IMR-90 (cell line): ENCODE results near the gene KAT6B. TPM values are rescaled to one million over a fixed set of nuclear protein-coding genes. Genes with fewer than 3 reads are reported as not detected.

Experiments
- ATAC-seq: fragments of 200-7000 bp; cut with Tn5 transposase; 2 replicates; pipeline ENCODE4 v1.9.1; 2020; ENCODE audit warnings: low read depth, mild to moderate bottlenecking, moderate library complexity
- BruUV-seq: library from RNA; stranded (reverse); fragments of 400-500 nt; replicated peaks from 2 replicates; lab custom pipeline; 2021; lab: Mats Ljungman, UMichigan
- CTCF ChIA-PET: fragments of 300-600 bp; formaldehyde crosslinking; extraction: SDS; loops from one replicate; lab custom pipeline; 2021; ENCODE audit warnings: antibody characterized with exemption; lab: Yijun Ruan, JAX
- POLR2A ChIA-PET: fragments of 300-600 bp; sonication (Branson Sonifier 250); formaldehyde crosslinking; loops from one replicate; lab custom pipeline; 2022; ENCODE audit warnings: antibody characterized with exemption; ENCODE audit not compliant: unreplicated experiment; lab: Charles Lee
- DNase-seq: peaks from one replicate; pipeline ENCODE4 v3.0.0; 2013
- H2AFZ ChIP-seq: replicated peaks from 2 replicates; pipeline ENCODE3; 2013; ENCODE audit warnings: low read length, mild to moderate bottlenecking; ENCODE audit not compliant: poor library complexity
- H2AK5ac ChIP-seq: 2 replicates; pipeline ENCODE4 v1.6.1; 2013; ENCODE audit warnings: low read depth, low read length, inconsistent platforms
- H2AK9ac ChIP-seq: replicated peaks from 2 replicates; pipeline ENCODE3; 2013; ENCODE audit warnings: mild to moderate bottlenecking, low read depth, low read length, moderate library complexity; ENCODE audit not compliant: poor library complexity
- H2BK120ac ChIP-seq: 2 replicates; pipeline ENCODE4 v1.6.1; 2013; ENCODE audit warnings: low read depth, low read length, inconsistent platforms
- H2BK15ac ChIP-seq: 3 replicates; pipeline ENCODE4 v1.6.1; 2013; ENCODE audit warnings: low read depth, low read length, inconsistent platforms
- H2BK20ac ChIP-seq: 2 replicates; pipeline ENCODE4 v1.6.1; 2013; ENCODE audit warnings: low read depth, mild to moderate bottlenecking, inconsistent platforms, low read length, moderate library complexity
- H2BK5ac ChIP-seq: 2 replicates; pipeline ENCODE4 v1.6.1; 2013; ENCODE audit warnings: mild to moderate bottlenecking, low read depth, low read length, inconsistent platforms; ENCODE audit not compliant: poor library complexity, severe bottlenecking
- H3K14ac ChIP-seq: replicated peaks from 2 replicates; pipeline ENCODE4 v1.6.1; 2013; ENCODE audit warnings: low read depth, low read length, inconsistent platforms
- H3K18ac ChIP-seq: 2 replicates; pipeline ENCODE4 v1.6.1; 2013; ENCODE audit warnings: low read depth, low read length, control low read depth
- H3K23ac ChIP-seq: 2 replicates; pipeline ENCODE4 v1.6.1; 2013; ENCODE audit warnings: low read depth, low read length, inconsistent platforms
- H3K27ac ChIP-seq: 2 replicates; pipeline ENCODE4 v1.5.1; 2013; ENCODE audit warnings: mild to moderate bottlenecking, control low read depth, low read length; ENCODE audit not compliant: insufficient read depth
- H3K27me3 ChIP-seq: 2 replicates; pipeline ENCODE4 v1.6.1; 2013; ENCODE audit warnings: low read length; ENCODE audit not compliant: control insufficient read depth, insufficient read depth
- H3K36me3 ChIP-seq: 2 replicates; pipeline ENCODE4 v1.6.1; 2013; ENCODE audit warnings: low read length, mixed read lengths; ENCODE audit not compliant: control insufficient read depth, insufficient read depth
- H3K4ac ChIP-seq: 2 replicates; pipeline ENCODE4 v1.6.1; 2013; ENCODE audit warnings: low read depth, low read length, inconsistent platforms
- H3K4me1 ChIP-seq: 2 replicates; pipeline ENCODE4 v1.6.1; 2013; ENCODE audit warnings: low read length, mixed read lengths; ENCODE audit not compliant: control insufficient read depth, insufficient read depth
- H3K4me2 ChIP-seq: 2 replicates; pipeline ENCODE4 v1.6.1; 2013; ENCODE audit warnings: low read depth, mild to moderate bottlenecking, control low read depth, low read length, moderate library complexity
- H3K4me3 ChIP-seq: 2 replicates; pipeline ENCODE4 v1.5.1; 2013; ENCODE audit warnings: low read depth, mild to moderate bottlenecking, control low read depth, low read length, moderate library complexity; ENCODE audit not compliant: insufficient read depth
- H3K56ac ChIP-seq: 2 replicates; pipeline ENCODE4 v1.6.1; 2013; ENCODE audit warnings: low read length, inconsistent platforms; ENCODE audit not compliant: insufficient read depth; ENCODE audit errors: extremely low read depth
- H3K79me1 ChIP-seq, 2 experiments: 2 replicates each; pipeline ENCODE4 v1.6.1; 2013; ENCODE audit warnings: low read length in 2 of 2, inconsistent platforms in 1 of 2, low read depth in 1 of 2
- H3K9ac ChIP-seq: 2 replicates; pipeline ENCODE4 v1.6.1; 2013; ENCODE audit warnings: low read depth, low read length, control low read depth
- H3K9me1 ChIP-seq: 2 replicates; pipeline ENCODE4 v1.6.1; 2013; ENCODE audit warnings: low read length, inconsistent platforms; ENCODE audit not compliant: insufficient read depth
- H3K9me3 ChIP-seq: 2 replicates; pipeline ENCODE4 v1.6.1; 2013; ENCODE audit warnings: low read length; ENCODE audit not compliant: control insufficient read depth, insufficient read depth
- H4K20me1 ChIP-seq: 2 replicates; pipeline ENCODE4 v1.6.1; 2013; ENCODE audit warnings: low read length, inconsistent platforms; ENCODE audit not compliant: insufficient read depth
- H4K5ac ChIP-seq: 2 replicates; pipeline ENCODE4 v1.6.1; 2013; ENCODE audit warnings: mild to moderate bottlenecking, low read depth, low read length, control low read depth
- H4K8ac ChIP-seq, 2 experiments: 2 replicates each; pipeline ENCODE4 v1.6.1; 2013; ENCODE audit warnings: low read depth in 2 of 2, low read length in 2 of 2, control low read depth in 1 of 2, inconsistent platforms in 1 of 2
- H4K91ac ChIP-seq: 2 replicates; pipeline ENCODE4 v1.6.1; 2013; ENCODE audit warnings: low read depth, low read length, inconsistent platforms; ENCODE audit not compliant: insufficient read depth
- BHLHE40 ChIP-seq: fragments of 150-350 bp; IDR thresholded peaks from 2 replicates; pipeline ENCODE4 v1.6.1; 2016; ENCODE audit warnings: mild to moderate bottlenecking, low read depth, low read length
- CEBPB ChIP-seq: IDR thresholded peaks from 2 replicates; pipeline ENCODE4 v1.6.1; 2012; ENCODE audit warnings: low read depth, low read length, improper control_type of control experiment
- CHD1 ChIP-seq: IDR thresholded peaks from 2 replicates; pipeline ENCODE4 v1.6.1; 2012; ENCODE audit warnings: low read depth, low read length, improper control_type of control experiment
- CTCF ChIP-seq: conservative IDR thresholded peaks from 2 replicates; pipeline ENCODE4 v1.5.1; 2012; ENCODE audit warnings: mild to moderate bottlenecking, low read depth, low read length, improper control_type of control experiment
- FOS ChIP-seq: fragments of 150-350 bp; IDR thresholded peaks from 2 replicates; pipeline ENCODE4 v1.6.1; 2016; ENCODE audit warnings: low read depth, low read length
- MAFK ChIP-seq: IDR thresholded peaks from 2 replicates; pipeline ENCODE4 v1.6.1; 2012; ENCODE audit warnings: low read depth, low read length, improper control_type of control experiment
- MAZ ChIP-seq: IDR thresholded peaks from 2 replicates; pipeline ENCODE4 v1.6.1; 2012; ENCODE audit warnings: low read depth, mild to moderate bottlenecking, low read length, improper control_type of control experiment, moderate library complexity, borderline replicate concordance
- MXI1 ChIP-seq: IDR thresholded peaks from 2 replicates; pipeline ENCODE4 v1.6.1; 2012; ENCODE audit warnings: low read depth, mild to moderate bottlenecking, low read length, moderate library complexity, borderline replicate concordance
- NFE2L2 ChIP-seq: fragments of 150-350 bp; IDR thresholded peaks from 2 replicates; pipeline ENCODE4 v1.6.1; 2016; ENCODE audit warnings: low read depth, mild to moderate bottlenecking, low read length
- POLR2A ChIP-seq: IDR thresholded peaks from 2 replicates; pipeline ENCODE4 v1.6.1; 2012; ENCODE audit warnings: mild to moderate bottlenecking, low read depth, low read length
- RAD21 ChIP-seq: IDR thresholded peaks from 2 replicates; pipeline ENCODE4 v1.6.1; 2012; ENCODE audit warnings: low read length, improper control_type of control experiment
- RCOR1 ChIP-seq: IDR thresholded peaks from 2 replicates; pipeline ENCODE4 v1.6.1; 2012; ENCODE audit warnings: mild to moderate bottlenecking, low read length, improper control_type of control experiment; ENCODE audit not compliant: insufficient replicate concordance
- RFX5 ChIP-seq: IDR thresholded peaks from 2 replicates; pipeline ENCODE4 v1.8.0; 2012; ENCODE audit warnings: low read depth, mild to moderate bottlenecking, low read length, moderate library complexity
- SMC3 ChIP-seq: fragments of 150-350 bp; IDR thresholded peaks from 2 replicates; pipeline ENCODE4 v1.6.1; 2016; ENCODE audit warnings: low read depth, mild to moderate bottlenecking, antibody characterized with exemption, low read length, moderate library complexity
- WGBS, 2 experiments: methylation state at CpG; one replicate each; pipeline versions ENCODE4 v1.1.5 to v1.1.7; 2013; ENCODE audit warnings: missing lambda C conversion rate in 2 of 2; ENCODE audit not compliant: insufficient read length in 1 of 2; ENCODE audit errors: extremely low coverage in 2 of 2; 5-methylcytosine and 5-hydroxymethylcytosine counted together
- dilution Hi-C: fragments of 300-500 bp; cut with HindIII; formaldehyde crosslinking; loops from one replicate; pipeline ENCODE4 v1.14.3; 2018; ENCODE audit warnings: low sequenced_read_pairs; ENCODE audit not compliant: unreplicated experiment
- in situ Hi-C: fragments of 300-500 bp; cut with MboI; formaldehyde crosslinking; loops from 3 replicates; pipeline ENCODE4 v1.14.3; 2019; ENCODE audit warnings: low sequenced_read_pairs, inconsistent platforms, mixed read lengths
- intact Hi-C: fragments of 100-400 bp; cut with micrococcal nuclease; formaldehyde crosslinking; loops from 2 replicates; pipeline ENCODE4 v1.10.0; 2022
- polyA plus RNA-seq, 3 experiments: library from polyadenylated mRNA; depleted of rRNA; stranded (reverse); fragments of >200 nt; gene quantifications; 2 replicates each; pipeline ENCODE4 v1.2.3, GENCODE V29; 2012; ENCODE audit warnings: low replicate concordance in 1 of 3
- total RNA-seq: library from RNA; depleted of rRNA; stranded (reverse); fragments of >200 nt; gene quantifications from 2 replicates; pipeline ENCODE4 v1.2.3, GENCODE V29; 2012
- TF ChIP-seq, protein P1 (sequence below): fragments of 150-350 bp; IDR thresholded peaks from 2 replicates; pipeline ENCODE4 v1.6.1; 2017; ENCODE audit warnings: mild to moderate bottlenecking, antibody characterized with exemption, low read length, low read depth
- TF ChIP-seq, protein P2 (sequence below): fragments of 150-350 bp; IDR thresholded peaks from 2 replicates; pipeline ENCODE4 v1.6.1; 2016; ENCODE audit warnings: low read depth, mild to moderate bottlenecking, low read length, moderate library complexity, borderline replicate concordance

Gene KAT6B
- total and polyA plus RNA-seq, 2 of the 4 experiments (the other 2 are of a cell fraction) = 8.8 to 28.1 TPM

GRCh38 chr10:74784462-74784861 is 41.9 kb upstream of the KAT6B start:
- H3K27me3 ChIP-seq = no peaks in the 10 kb centered on the region
- no peak overlapping the region for H2AK9ac ChIP-seq
- H4K8ac ChIP-seq = no peak overlapping the region
- no peak overlapping the region for H3K4me2 ChIP-seq
- no peak overlapping the region for H2BK5ac ChIP-seq
- H3K36me3 ChIP-seq = no peaks in the 10 kb centered on the region
- H3K23ac ChIP-seq = no peak overlapping the region; the same call in 1 of the 2 replicates
- H2BK120ac ChIP-seq = no peak overlapping the region
- no peak overlapping the region for H4K91ac ChIP-seq
- H3K9me1 ChIP-seq = no peaks in the 10 kb centered on the region
- DNase-seq (no peak), ATAC-seq (no peak)
- no peak overlapping the region for H2AK5ac ChIP-seq
- H3K18ac ChIP-seq = no peak overlapping the region
- dilution Hi-C loops = no loop called here
- no peak for TF ChIP-seq FOS
- TF ChIP-seq RCOR1 = no peak
- TF ChIP-seq POLR2A = no peak
- TF ChIP-seq, protein P1, sequence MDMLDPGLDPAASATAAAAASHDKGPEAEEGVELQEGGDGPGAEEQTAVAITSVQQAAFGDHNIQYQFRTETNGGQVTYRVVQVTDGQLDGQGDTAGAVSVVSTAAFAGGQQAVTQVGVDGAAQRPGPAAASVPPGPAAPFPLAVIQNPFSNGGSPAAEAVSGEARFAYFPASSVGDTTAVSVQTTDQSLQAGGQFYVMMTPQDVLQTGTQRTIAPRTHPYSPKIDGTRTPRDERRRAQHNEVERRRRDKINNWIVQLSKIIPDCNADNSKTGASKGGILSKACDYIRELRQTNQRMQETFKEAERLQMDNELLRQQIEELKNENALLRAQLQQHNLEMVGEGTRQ = no peak
- no peak for TF ChIP-seq MAZ
- TF ChIP-seq, protein P2, sequence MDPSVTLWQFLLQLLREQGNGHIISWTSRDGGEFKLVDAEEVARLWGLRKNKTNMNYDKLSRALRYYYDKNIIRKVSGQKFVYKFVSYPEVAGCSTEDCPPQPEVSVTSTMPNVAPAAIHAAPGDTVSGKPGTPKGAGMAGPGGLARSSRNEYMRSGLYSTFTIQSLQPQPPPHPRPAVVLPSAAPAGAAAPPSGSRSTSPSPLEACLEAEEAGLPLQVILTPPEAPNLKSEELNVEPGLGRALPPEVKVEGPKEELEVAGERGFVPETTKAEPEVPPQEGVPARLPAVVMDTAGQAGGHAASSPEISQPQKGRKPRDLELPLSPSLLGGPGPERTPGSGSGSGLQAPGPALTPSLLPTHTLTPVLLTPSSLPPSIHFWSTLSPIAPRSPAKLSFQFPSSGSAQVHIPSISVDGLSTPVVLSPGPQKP = no peak
- TF ChIP-seq CTCF = no peak
- TF ChIP-seq MXI1 = no peak
- TF ChIP-seq RFX5 = no peak
- no peak for TF ChIP-seq BHLHE40
- TF ChIP-seq CHD1 = no peak
- no peak for TF ChIP-seq CEBPB
- no peak for TF ChIP-seq MAFK
- no peak for TF ChIP-seq NFE2L2
- TF ChIP-seq SMC3 = no peak
- no peak for TF ChIP-seq RAD21
- H3K79me1 ChIP-seq = no peaks in the 10 kb centered on the region
- no peak overlapping the region for H3K4me3 ChIP-seq
- POLR2A ChIA-PET = no interaction called here
- H3K14ac ChIP-seq = no peak overlapping the region
- H4K20me1 ChIP-seq = no peaks in the 10 kb centered on the region
- no peak overlapping the region for H2AFZ ChIP-seq
- H2BK20ac ChIP-seq = no peak overlapping the region
- H2BK15ac ChIP-seq = no peak overlapping the region
- no peaks in the 10 kb centered on the region for H3K4me1 ChIP-seq
- in situ Hi-C loops = no loop called here
- no peaks in the 10 kb centered on the region for H3K9me3 ChIP-seq
- no CpG with 5 or more reads among the region's 1 CpG for WGBS, 2 experiments
- no peak overlapping the region for H3K4ac ChIP-seq
- no peak overlapping the region for H3K27ac ChIP-seq
- no peak overlapping the region for H4K5ac ChIP-seq
- H3K56ac ChIP-seq = no peak overlapping the region
- BruUV-seq = no TSS peak
- H3K9ac ChIP-seq = no peak overlapping the region
- intact Hi-C loops = no loop called here
- CTCF ChIA-PET = no interaction called here
